ENCODE data around the gene ITPRIP. TPM values are rescaled to one million over a fixed set of nuclear protein-coding genes. Genes with fewer than 3 reads are reported as not detected.

The ITPRIP gene
- total and polyA plus RNA-seq, 12 donors, result 17.5 to 87.2 (median 35.9) TPM

- peaks cover 75 to 100% (median 100%) of the 10 kb centered on the region in 9 donors for H3K4me1 ChIP-seq
- intact Hi-C loops (cut with DNase I), result loop anchor here in 1 of 10 donors (10.0 kb wide), 1 partner anchor 426 kb away; no protein-coding TSS in a partner anchor
- H3K27ac ChIP-seq, result peak overlapping the region in 9 of 10 donors; percentile 79 to 100 (median 99)
- peaks cover 0 to 25% (median 0%) of the 10 kb centered on the region in 9 donors for H3K36me3 ChIP-seq
- no peak overlapping the region for H3K4me3 ChIP-seq
- H3K9me3 ChIP-seq, result no peaks in the 10 kb centered on the region
- DNase-seq (peak in 1 of 2 donors; percentile 59), ATAC-seq (peak in 7 of 8 donors; percentile 14 to 62 (median 41))
- 35 to 41% methylated on average over 6 of the region's 6 CpGs for WGBS, 2 donors
- H3K27me3 ChIP-seq, result no peaks in the 10 kb centered on the region
- no peak for TF ChIP-seq CTCF (IDR thresholded peaks at IDR 0.05)
Observed at GRCh38 chr10:104321226-104321625, 17.0 kb downstream of the ITPRIP start.

- TF ChIP-seq CTCF (IDR thresholded peaks at IDR 0.05), result no peak
Observed at GRCh38 chr10:104318810-104319741, 19.2 kb downstream of the ITPRIP start.

GRCh38 chr10:104318326-104318725, 19.9 kb downstream of the ITPRIP start:
- Histone ChIP-seq H3K27me3 (no peaks in the 10 kb centered on the region), H3K4me1 (peaks cover 62 to 97% (median 85%) of the 10 kb centered on the region in 9 donors), H3K9me3 (no peaks in the 10 kb centered on the region), H3K4me3 (no peak overlapping the region), H3K27ac (peak overlapping the region in 9 of 10 donors; percentile 56 to 100 (median 92)), H3K36me3 (peaks cover 9 to 50% (median 23%) of the 10 kb centered on the region in 9 donors)
- intact Hi-C loops (cut with DNase I), result no loop called here
- DNase-seq, result no peak
- no peak for TF ChIP-seq CTCF (IDR thresholded peaks at IDR 0.05)
- WGBS, 2 donors, result 88 to 89% methylated on average over 5 of the region's 5 CpGs
- no peak for ATAC-seq

More at GRCh38 chr10:104318810-104319741, 19.2 kb downstream of the ITPRIP start:
- no peaks in the 10 kb centered on the region for H3K27me3 ChIP-seq
- H3K9me3 ChIP-seq, result no peaks in the 10 kb centered on the region
- no peak overlapping the region for H3K4me3 ChIP-seq
- peaks cover 7 to 42% (median 16%) of the 10 kb centered on the region in 9 donors for H3K36me3 ChIP-seq
- no peak for DNase-seq
- ATAC-seq, result peak in 4 of 8 donors; percentile 2 to 44 (median 12)
- intact Hi-C loops (cut with DNase I), result no loop called here
- H3K4me1 ChIP-seq, result peaks cover 66 to 98% (median 88%) of the 10 kb centered on the region in 9 donors
- 46 to 47% methylated on average over 19 of the region's 19 CpGs for WGBS, 2 donors
- H3K27ac ChIP-seq, result peak overlapping the region; percentile 45 to 100 (median 91)

- TF ChIP-seq CTCF (IDR thresholded peaks at IDR 0.05), result no peak
- H3K4me3 ChIP-seq, result no peak overlapping the region
- 63 to 71% methylated on average over 7 of the region's 7 CpGs for WGBS, 2 donors
- ATAC-seq (peak in 2 of 8 donors; percentile 5 to 8), DNase-seq (no peak)
- peaks cover 9 to 55% (median 26%) of the 10 kb centered on the region in 9 donors for H3K36me3 ChIP-seq
- no peaks in the 10 kb centered on the region for H3K27me3 ChIP-seq
- intact Hi-C loops (cut with DNase I), result no loop called here
- peak overlapping the region in 9 of 10 donors; percentile 56 to 100 (median 92) for H3K27ac ChIP-seq
- H3K4me1 ChIP-seq, result peaks cover 59 to 97% (median 83%) of the 10 kb centered on the region in 9 donors
- H3K9me3 ChIP-seq, result no peaks in the 10 kb centered on the region
Observed at GRCh38 chr10:104317726-104318299, 20.5 kb downstream of the ITPRIP start.

Measured in heart right ventricle (tissue), 16 donors.